ENCODE data around the gene ADGRB2.

GRCh38 chr1:31727849-31728248 is 36.3 kb downstream of the ADGRB2 start:
- TF ChIP-seq EZH2 (IDR thresholded peaks at IDR 0.05; ENCODE audit: borderline replicate concordance, low read length) (no peak), CTCF (conservative IDR thresholded peaks at IDR 0.05 in 1 of 2, IDR thresholded peaks at IDR 0.05 in 1 of 2; ENCODE audit: extremely low read depth in 1 of 2, insufficient read depth in 1 of 2, low read depth in 1 of 2, low read length in 2 of 2) (no peak)

Data from mammary epithelial cell (primary cell).